CD8-positive, alpha-beta memory T cell (primary cell): ENCODE data around the gene PCNX1. TPM values are rescaled to one million over a fixed set of nuclear protein-coding genes. Genes with fewer than 3 reads are reported as not detected.

Experiments
- CTCF ChIA-PET: fragments of 350-600 bp; sonication (Branson Sonifier 250); formaldehyde crosslinking; loops from one replicate; lab custom pipeline; 2021; ENCODE audit warnings: antibody characterized with exemption; lab: Charles Lee
- POLR2A ChIA-PET: fragments of 350-600 bp; sonication (Branson Sonifier 250); formaldehyde crosslinking; loops from one replicate; lab custom pipeline; 2021; ENCODE audit warnings: antibody characterized with exemption; lab: Charles Lee
- DNase-seq, 5 donors: peaks; one replicate each; pipeline versions ENCODE4 v3.0.0 to v3.0.0-alpha.2; 2020 to 2022; ENCODE audit warnings: mixed read lengths in 1 of 5
- H3K27ac ChIP-seq: one replicate; pipeline ENCODE4 v1.7.0; 2013; ENCODE audit warnings: low read depth, mild to moderate bottlenecking, low read length, moderate library complexity
- H3K27me3 ChIP-seq: 2 replicates; pipeline ENCODE4 v1.7.0; 2013; ENCODE audit warnings: low read length, mild to moderate bottlenecking; ENCODE audit not compliant: insufficient read depth, poor library complexity, severe bottlenecking
- H3K36me3 ChIP-seq: 2 replicates; pipeline ENCODE4 v1.7.0; 2013; ENCODE audit warnings: mild to moderate bottlenecking, low read length, moderate library complexity; ENCODE audit not compliant: insufficient read depth
- H3K4me1 ChIP-seq: 2 replicates; pipeline ENCODE4 v1.7.0; 2013; ENCODE audit warnings: mild to moderate bottlenecking, low read length, moderate library complexity; ENCODE audit not compliant: insufficient read depth
- H3K4me3 ChIP-seq: 2 replicates; pipeline ENCODE4 v1.7.0; 2013; ENCODE audit warnings: mild to moderate bottlenecking, low read length
- H3K9me3 ChIP-seq: 2 replicates; pipeline ENCODE4 v1.7.0; 2013; ENCODE audit warnings: mild to moderate bottlenecking, low read length
- H3K27ac Mint-ChIP-seq, 8 donors: one replicate each; pipeline ENCODE4 v1.8.0; 2020 to 2021; ENCODE audit warnings: mixed read lengths in 8 of 8, mild to moderate bottlenecking in 6 of 8, inconsistent platforms in 3 of 8, moderate library complexity in 3 of 8
- H3K27me3 Mint-ChIP-seq, 2 donors: one replicate each; pipeline ENCODE4 v1.8.0; 2020 to 2021; ENCODE audit warnings: mixed read lengths in 2 of 2, mild to moderate bottlenecking in 1 of 2, moderate library complexity in 1 of 2
- H3K36me3 Mint-ChIP-seq, 3 donors: one replicate each; pipeline ENCODE4 v1.8.0; 2020 to 2021; ENCODE audit warnings: mixed read lengths in 3 of 3, inconsistent platforms in 1 of 3, mild to moderate bottlenecking in 1 of 3
- H3K4me1 Mint-ChIP-seq, 3 donors: one replicate each; pipeline ENCODE4 v1.8.0; 2020 to 2021; ENCODE audit warnings: mixed read lengths in 3 of 3, inconsistent platforms in 1 of 3, mild to moderate bottlenecking in 1 of 3
- H3K4me3 Mint-ChIP-seq, 7 donors: one replicate each; pipeline ENCODE4 v1.8.0; 2020 to 2021; ENCODE audit warnings: mixed read lengths in 7 of 7, mild to moderate bottlenecking in 6 of 7, moderate library complexity in 4 of 7, inconsistent platforms in 2 of 7
- H3K9me3 Mint-ChIP-seq, 5 donors: one replicate each; pipeline ENCODE4 v1.8.0; 2020 to 2022; ENCODE audit warnings: mixed read lengths in 5 of 5, mild to moderate bottlenecking in 3 of 5, moderate library complexity in 2 of 5, inconsistent platforms in 1 of 5
- polyA plus RNA-seq: library from polyadenylated mRNA; unstranded; fragments of 300-500 nt; fragmentation: Illumina TruSeq; gene quantifications from one replicate; pipeline ENCODE4 v1.2.3, GENCODE V29; 2021
- total RNA-seq, 2 experiments: library from RNA; stranded (reverse); gene quantifications; one replicate each; pipeline ENCODE4 v1.2.3, GENCODE V29; 2021

Gene PCNX1
- total and polyA plus RNA-seq, 3 experiments from 2014 or later, result 13.4 to 46.2 (median 37.4) TPM

DNA sequence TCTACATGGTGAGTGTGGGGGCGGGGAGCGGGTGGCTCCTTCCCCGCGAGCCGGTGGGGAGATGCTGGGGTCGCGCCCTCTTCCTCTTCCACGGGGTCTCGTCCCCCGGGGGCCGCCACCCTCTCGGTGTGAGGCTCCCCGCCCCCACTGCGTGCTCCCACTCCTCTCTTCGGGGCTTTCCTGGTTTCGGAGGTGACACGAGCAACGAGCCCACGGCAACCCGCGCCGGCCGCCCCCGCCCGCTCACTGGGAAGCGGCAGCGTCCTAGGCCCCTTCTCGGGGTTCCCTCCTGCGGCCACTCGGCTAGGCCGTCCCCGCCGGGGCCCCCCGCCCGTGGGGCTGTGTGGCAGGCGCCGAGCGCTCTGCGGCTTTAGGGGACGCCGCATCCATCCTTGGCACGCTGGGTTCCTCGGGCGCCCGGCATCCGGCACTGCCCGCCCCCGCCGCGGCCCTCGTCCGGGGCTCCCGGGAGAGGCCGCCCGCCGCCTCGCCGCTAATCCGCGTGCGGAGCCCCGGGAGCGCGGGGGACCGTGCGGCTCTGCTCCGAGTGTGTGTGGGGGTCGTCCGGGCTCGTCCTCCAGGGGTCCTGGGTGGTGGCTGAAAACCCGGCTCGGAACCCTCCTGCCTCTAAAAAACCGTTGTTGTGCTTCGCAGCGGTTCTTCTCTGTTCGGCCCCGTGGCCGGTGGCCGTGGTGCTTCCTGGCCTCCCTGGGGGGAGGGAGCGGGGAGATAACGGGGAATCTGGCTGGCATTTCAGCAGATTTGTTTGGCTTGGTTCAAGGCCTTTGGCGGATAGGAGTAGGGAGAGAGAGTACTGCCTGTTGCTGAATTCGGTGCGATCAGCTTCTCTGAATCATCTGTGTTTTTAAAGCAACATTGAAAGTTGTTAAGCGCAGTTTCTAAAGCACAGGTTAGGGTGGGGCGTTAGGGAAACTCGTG is 1.0 kb downstream of the PCNX1 start:
- Mint-ChIP-seq H3K9me3 (no peaks in the 10 kb centered on the region), H3K27ac (peak overlapping the region; percentile 92 to 97 (median 94)), H3K4me1 (peaks cover 56 to 77% (median 70%) of the 10 kb centered on the region in 3 donors), H3K27me3 (no peaks in the 10 kb centered on the region), H3K4me3 (peak overlapping the region; percentile 96 to 99 (median 97)), H3K36me3 (peaks cover 0 to 7% (median 3%) of the 10 kb centered on the region in 3 donors)
- Histone ChIP-seq H3K36me3 (no peaks in the 10 kb centered on the region), H3K4me1 (peaks cover 48% of the 10 kb centered on the region), H3K9me3 (no peaks in the 10 kb centered on the region), H3K27me3 (no peaks in the 10 kb centered on the region), H3K4me3 (peak overlapping the region; percentile 92), H3K27ac (peak overlapping the region; percentile 66)
- peak in 2 of 5 donors; percentile 31 to 67 for DNase-seq
- ChIA-PET POLR2A (interaction anchor here (0.9 to 2.5 kb wide), 12 partner anchors 12 to 91 kb away, joined by 3 to 17 read pairs (median 8); no protein-coding TSS in a partner anchor), CTCF (interaction anchor here (0.6 to 7.0 kb wide), 32 partner anchors 10 to 265 kb away, joined by 3 to 174 read pairs (median 13); partner anchors contain the start of gene MAP3K9)

DNA sequence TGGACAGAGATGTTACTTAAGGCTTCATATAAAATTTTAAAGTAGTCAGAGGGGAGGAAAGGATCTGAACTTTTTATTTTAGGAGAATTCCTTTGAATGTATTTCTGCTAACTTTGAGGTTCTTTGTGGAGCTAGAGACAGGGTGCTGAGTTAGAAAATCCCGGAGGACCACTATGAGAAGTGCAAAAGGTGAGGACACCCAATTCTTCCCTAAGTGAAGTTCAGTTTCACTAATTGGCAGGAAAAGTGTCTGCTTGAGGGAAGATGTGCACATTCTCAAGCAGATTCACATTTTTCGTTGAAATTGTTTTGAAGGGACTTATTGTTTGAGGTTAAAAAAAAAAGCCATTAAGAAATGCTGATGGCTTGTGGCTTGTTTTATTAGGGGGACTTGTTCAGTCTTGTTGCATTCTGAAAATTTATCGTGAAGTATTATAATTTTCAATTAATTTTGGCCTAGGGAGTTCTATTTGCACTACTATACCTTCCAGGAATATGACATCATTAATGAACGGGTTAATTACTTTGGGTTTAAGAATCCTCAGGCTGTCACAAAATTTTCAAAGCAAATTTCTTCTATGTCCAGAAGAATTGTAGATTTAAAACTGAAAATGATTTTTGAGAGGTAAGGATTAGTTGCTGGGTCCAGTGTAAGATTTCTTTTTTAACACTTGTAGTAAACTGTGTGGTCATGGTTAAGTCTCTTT is 1.8 kb downstream of the PCNX1 start:
- peaks cover 0 to 7% (median 3%) of the 10 kb centered on the region in 3 donors for H3K36me3 Mint-ChIP-seq

DNA sequence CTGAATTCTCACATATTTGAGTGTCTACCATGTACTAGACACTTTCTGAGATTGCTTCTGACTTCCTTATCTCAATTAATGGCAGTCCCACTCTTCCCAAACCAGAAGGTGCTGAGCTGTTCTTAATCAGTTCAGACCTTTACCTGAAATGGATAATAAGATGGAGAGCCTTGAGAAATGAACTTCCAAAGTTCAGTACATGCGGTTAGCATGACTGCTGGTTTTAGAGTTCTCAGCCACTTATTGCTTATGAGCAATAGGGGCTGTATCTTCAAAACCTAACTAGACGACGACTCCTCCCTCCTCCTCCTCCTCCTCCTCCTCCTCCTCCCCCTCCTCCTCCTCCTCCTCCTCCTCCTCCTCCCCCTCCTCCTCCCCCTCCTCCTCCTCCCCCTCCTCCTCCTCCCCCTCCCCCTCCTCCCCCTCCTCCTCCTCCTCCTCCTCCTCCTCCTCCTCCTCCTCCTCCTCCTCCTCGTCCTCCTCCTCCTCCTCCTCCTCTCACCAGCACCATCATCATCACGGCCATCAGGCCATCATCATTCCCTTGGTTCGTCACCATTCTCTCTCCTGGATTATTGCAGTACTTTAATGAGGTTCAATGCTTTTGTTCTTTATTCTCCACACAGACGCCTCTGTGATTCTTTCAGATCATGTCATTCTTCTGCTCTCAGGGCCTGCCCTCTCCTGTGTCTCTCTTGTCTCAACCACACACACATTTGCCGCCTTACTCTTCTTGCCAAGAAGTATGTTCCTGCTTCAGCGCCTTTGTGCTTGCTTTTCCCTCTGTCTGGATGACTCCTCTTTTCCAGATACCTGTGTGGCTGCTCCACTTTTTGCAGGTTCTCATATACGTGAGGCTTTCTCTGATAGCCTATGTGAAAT is 2.7 kb downstream of the PCNX1 start:
- ChIA-PET CTCF (interaction anchor here (0.8 to 1.6 kb wide), 3 partner anchors 23 to 92 kb away, joined by 3 to 5 read pairs (median 3); no protein-coding TSS in a partner anchor), POLR2A (no interaction called here)
- H3K9me3 Mint-ChIP-seq, result no peaks in the 10 kb centered on the region
- peaks cover 0 to 7% (median 3%) of the 10 kb centered on the region in 3 donors for H3K36me3 Mint-ChIP-seq
- peak in 1 of 5 donors; percentile 23 for DNase-seq
- Histone ChIP-seq H3K27me3 (no peaks in the 10 kb centered on the region), H3K36me3 (no peaks in the 10 kb centered on the region), H3K4me3 (peak overlapping the region; percentile 92), H3K9me3 (no peaks in the 10 kb centered on the region), H3K27ac (no peak overlapping the region), H3K4me1 (peaks cover 48% of the 10 kb centered on the region)
- H3K27me3 Mint-ChIP-seq, result no peaks in the 10 kb centered on the region
- peaks cover 62 to 82% (median 79%) of the 10 kb centered on the region in 3 donors for H3K4me1 Mint-ChIP-seq
- peak overlapping the region; percentile 96 to 99 (median 97) for H3K4me3 Mint-ChIP-seq
- peak overlapping the region in 7 of 8 donors; percentile 92 to 97 (median 95) for H3K27ac Mint-ChIP-seq

More for the DNA sequence above, 1.8 kb downstream of the PCNX1 start:
- Histone ChIP-seq H3K4me3 (peak overlapping the region; percentile 92), H3K4me1 (peaks cover 48% of the 10 kb centered on the region), H3K27ac (peak overlapping the region; percentile 66), H3K9me3 (no peaks in the 10 kb centered on the region), H3K27me3 (no peaks in the 10 kb centered on the region), H3K36me3 (no peaks in the 10 kb centered on the region)
- peak overlapping the region; percentile 96 to 99 (median 97) for H3K4me3 Mint-ChIP-seq
- no peak for DNase-seq
- CTCF ChIA-PET, result interaction anchor here (0.8 to 1.6 kb wide), 5 partner anchors 10 to 61 kb away, joined by 3 to 10 read pairs (median 3); no protein-coding TSS in a partner anchor
- no peaks in the 10 kb centered on the region for H3K9me3 Mint-ChIP-seq
- H3K4me1 Mint-ChIP-seq, result peaks cover 58 to 77% (median 75%) of the 10 kb centered on the region in 3 donors
- H3K27me3 Mint-ChIP-seq, result no peaks in the 10 kb centered on the region
- POLR2A ChIA-PET, result no interaction called here
- peak overlapping the region; percentile 92 to 97 (median 94) for H3K27ac Mint-ChIP-seq

DNA sequence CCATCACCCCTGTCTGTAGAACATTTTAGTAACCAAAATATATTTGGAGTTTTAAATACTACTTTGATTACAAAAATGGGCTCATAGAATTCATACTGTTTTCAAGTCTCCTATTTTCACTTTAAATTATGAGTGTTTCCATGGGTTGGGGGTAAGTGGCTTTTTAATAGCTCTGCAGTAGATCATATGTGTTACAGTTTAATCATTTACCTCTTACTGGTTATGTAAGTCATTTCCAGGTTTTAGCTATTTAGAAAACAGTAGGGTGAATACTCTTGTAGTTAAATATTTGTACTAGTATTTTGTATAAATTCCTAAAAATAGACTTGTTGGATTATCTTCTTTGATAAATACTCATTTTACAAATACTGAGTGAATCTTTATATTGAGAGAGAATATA is 8.2 kb downstream of the PCNX1 start:
- POLR2A ChIA-PET, result no interaction called here
- H3K36me3 Mint-ChIP-seq, result peaks cover 0 to 14% (median 10%) of the 10 kb centered on the region in 3 donors
- H3K4me1 Mint-ChIP-seq, result peaks cover 80 to 99% (median 98%) of the 10 kb centered on the region in 3 donors
- no peaks in the 10 kb centered on the region for H3K9me3 ChIP-seq
- peak overlapping the region in 4 of 7 donors; percentile 29 to 60 (median 58) for H3K4me3 Mint-ChIP-seq
- no peaks in the 10 kb centered on the region for H3K27me3 ChIP-seq
- H3K27ac ChIP-seq, result no peak overlapping the region
- H3K27me3 Mint-ChIP-seq, result no peaks in the 10 kb centered on the region
- no peaks in the 10 kb centered on the region for H3K36me3 ChIP-seq
- CTCF ChIA-PET, result interaction anchor here (1.3 kb wide), 2 partner anchors 8 to 98 kb away, joined by 6 to 7 read pairs; partner anchors contain the start of gene PCNX1
- no peaks in the 10 kb centered on the region for H3K9me3 Mint-ChIP-seq
- no peak for DNase-seq
- no peak overlapping the region for H3K4me3 ChIP-seq
- H3K4me1 ChIP-seq, result peaks cover 72% of the 10 kb centered on the region
- H3K27ac Mint-ChIP-seq, result peak overlapping the region in 7 of 8 donors; percentile 51 to 91 (median 85)

DNA sequence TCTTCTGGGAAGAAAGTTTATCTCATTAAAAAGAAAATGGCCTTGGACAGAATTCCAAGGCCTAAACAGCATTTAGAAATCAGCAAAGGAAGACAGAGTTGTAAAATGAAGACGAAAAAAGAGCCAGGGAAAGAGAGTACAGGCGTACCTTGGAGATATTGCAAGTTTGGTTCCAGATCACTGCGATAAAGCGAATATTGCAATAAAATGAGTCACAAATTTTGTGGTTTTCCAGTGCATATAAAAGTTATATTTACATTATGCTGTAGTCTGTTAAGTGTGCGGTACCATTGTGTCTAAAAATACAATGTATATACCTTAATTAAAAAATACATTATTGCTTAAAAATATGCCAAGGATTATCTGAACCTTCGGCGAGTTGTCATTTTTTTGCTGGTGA is 9.0 kb downstream of the PCNX1 start:
- H3K4me1 ChIP-seq, result peaks cover 72% of the 10 kb centered on the region
- H3K4me3 Mint-ChIP-seq, result peak overlapping the region in 5 of 7 donors; percentile 56 to 62 (median 60)
- peak overlapping the region; percentile 38 to 91 (median 84) for H3K27ac Mint-ChIP-seq
- peaks cover 80 to 99% (median 98%) of the 10 kb centered on the region in 3 donors for H3K4me1 Mint-ChIP-seq
- H3K9me3 Mint-ChIP-seq, result no peaks in the 10 kb centered on the region
- ChIA-PET POLR2A (no interaction called here), CTCF (interaction anchor here (3.7 kb wide), 1 partner anchor 10 kb away, joined by 24 read pairs; the partner anchor contains the start of gene PCNX1)
- H3K4me3 ChIP-seq, result no peak overlapping the region
- H3K9me3 ChIP-seq, result no peaks in the 10 kb centered on the region
- no peaks in the 10 kb centered on the region for H3K27me3 ChIP-seq
- no peak overlapping the region for H3K27ac ChIP-seq
- H3K27me3 Mint-ChIP-seq, result no peaks in the 10 kb centered on the region
- no peaks in the 10 kb centered on the region for H3K36me3 ChIP-seq
- H3K36me3 Mint-ChIP-seq, result peaks cover 0 to 14% (median 10%) of the 10 kb centered on the region in 3 donors
- no peak for DNase-seq

DNA sequence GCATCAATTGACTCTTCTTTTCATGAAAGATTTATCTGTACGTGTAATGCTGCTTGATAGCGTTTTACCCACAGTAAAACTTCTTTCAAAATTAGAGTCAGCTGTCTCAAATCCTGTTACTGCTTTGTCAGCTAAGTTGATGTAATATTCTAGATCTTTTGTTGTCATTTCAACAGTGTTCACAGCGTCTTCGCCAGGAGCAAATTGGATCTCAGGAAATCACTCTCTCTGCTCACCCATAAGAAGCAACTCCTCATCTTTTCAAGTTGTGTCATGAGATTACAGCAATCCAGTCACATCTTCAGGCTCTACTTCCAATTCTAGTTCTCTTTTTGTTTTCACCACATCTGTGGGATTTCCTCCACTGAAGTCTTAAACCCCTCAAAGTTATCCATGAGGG is 9.5 kb downstream of the PCNX1 start:
- CTCF ChIA-PET, result interaction anchor here (3.7 to 3.9 kb wide), 2 partner anchors 10 to 39 kb away, joined by 13 to 24 read pairs; partner anchors contain the start of gene PCNX1
- Histone ChIP-seq H3K36me3 (no peaks in the 10 kb centered on the region), H3K27ac (no peak overlapping the region), H3K4me1 (peaks cover 68% of the 10 kb centered on the region), H3K9me3 (no peaks in the 10 kb centered on the region), H3K4me3 (no peak overlapping the region), H3K27me3 (no peaks in the 10 kb centered on the region)
- POLR2A ChIA-PET, result no interaction called here
- H3K27ac Mint-ChIP-seq, result peak overlapping the region; percentile 0 to 86 (median 60)
- no peaks in the 10 kb centered on the region for H3K27me3 Mint-ChIP-seq
- DNase-seq, result no peak
- peaks cover 80 to 99% (median 98%) of the 10 kb centered on the region in 3 donors for H3K4me1 Mint-ChIP-seq
- no peaks in the 10 kb centered on the region for H3K9me3 Mint-ChIP-seq
- H3K36me3 Mint-ChIP-seq, result peaks cover 0 to 14% (median 10%) of the 10 kb centered on the region in 3 donors
- H3K4me3 Mint-ChIP-seq, result peak overlapping the region in 5 of 7 donors; percentile 6 to 54 (median 20)
